ENCODE measurements around the gene MEX3A.

Gene MEX3A

DNA sequence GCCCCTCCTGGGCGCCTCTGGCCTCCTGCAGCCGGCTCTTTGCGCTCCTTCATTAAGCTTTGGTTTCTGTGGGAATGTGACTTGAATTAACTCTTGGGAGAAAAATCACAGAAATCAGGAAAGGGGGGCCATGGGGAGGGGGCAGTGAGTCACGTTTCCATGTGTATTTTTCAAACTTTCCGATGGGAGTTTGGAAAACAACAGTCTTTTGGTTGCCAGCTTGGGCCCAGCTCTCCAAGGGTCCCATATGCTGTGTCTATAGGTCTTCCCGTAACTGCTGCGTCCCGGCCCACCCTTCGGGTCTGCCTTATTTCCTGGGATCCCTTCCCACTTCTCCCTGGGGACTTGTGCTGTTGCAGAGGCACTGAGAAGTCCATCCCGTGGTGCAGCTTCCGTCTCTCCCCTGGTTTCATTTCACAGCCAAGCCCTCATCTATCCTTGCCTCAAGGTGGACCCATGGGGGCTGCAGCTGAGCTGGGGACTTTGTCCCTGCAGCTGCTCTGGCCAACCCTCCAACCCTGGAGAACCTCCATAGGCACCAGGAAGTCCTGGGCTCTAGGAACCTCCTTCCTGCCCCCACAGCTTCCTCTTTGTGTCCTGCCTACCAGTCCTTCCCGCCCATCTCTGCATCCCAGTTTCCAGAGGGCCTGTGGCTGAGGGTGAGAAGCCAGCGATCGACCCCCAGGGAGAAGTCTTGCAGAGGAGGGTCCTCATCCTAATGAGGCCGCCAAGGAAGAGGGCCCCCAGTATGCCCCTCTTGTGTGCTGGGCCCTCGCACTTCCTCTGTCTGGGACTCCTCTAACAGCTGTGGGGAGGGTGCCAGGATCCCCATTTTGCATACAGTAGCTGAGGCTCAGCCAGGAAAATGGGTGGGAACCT lies 20.6 kb upstream of the MEX3A start:
- DNase-seq (ENCODE audit: low read depth), result peak; percentile 55

DNA sequence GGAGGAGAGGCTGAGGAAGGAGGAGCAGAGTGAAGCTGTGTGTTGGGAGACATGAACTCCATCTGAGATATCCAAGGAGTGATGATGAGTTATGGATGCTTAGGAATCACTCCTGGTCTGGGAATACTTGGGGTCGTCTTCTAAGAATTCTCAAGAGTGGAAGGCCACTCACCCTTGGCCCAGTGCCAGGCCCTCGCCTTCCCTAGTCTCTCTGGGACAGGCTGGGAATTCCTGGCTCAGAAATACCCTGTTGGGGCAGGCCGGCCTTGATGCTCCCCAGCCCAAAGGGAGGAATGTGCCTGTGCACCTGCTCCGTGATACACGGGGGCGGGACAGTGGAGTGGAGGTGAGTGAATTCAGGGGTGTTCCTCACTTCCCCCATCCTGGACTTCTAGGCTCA lies 19.6 kb upstream of the MEX3A start:
- no peak for DNase-seq (ENCODE audit: low read depth)

DNA sequence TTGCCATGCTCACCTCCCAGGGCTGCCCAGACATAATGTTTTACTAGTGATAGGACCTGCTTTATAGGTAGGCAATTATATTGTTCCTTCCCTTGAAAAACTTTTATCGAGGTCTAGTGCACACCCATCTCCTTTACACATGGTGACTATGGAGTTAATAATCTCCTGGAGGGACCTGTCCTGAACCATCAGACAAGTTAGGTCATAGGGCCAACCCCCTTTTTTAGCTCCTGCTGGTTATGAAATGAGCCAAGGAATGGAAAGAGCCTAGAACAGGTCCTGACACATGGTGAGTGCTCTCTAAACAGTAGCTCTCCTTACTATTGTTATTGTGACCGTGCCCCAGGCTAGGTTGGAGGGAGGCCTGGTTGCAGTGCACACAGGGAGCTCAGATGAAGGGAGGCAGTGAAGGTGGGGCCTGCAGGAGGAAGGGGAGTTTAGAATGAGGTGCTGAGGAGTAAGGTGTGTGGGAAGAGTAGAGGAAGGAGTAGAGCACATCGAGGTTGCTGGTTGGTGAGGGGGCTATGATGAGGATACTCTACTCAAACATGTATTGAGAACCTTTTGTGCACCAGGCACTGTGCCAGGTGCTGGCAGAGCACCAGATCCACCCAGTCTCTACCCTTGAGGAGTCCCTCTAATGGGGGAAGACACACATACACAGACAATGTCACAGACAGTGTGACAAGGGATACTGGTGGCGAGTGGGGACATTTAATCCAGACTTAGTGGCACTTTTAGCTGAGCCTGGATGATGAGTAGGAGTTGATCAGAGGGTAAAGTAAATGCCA lies 18.1 kb upstream of the MEX3A start:
- peak; percentile 39 for DNase-seq (ENCODE audit: low read depth)

DNA sequence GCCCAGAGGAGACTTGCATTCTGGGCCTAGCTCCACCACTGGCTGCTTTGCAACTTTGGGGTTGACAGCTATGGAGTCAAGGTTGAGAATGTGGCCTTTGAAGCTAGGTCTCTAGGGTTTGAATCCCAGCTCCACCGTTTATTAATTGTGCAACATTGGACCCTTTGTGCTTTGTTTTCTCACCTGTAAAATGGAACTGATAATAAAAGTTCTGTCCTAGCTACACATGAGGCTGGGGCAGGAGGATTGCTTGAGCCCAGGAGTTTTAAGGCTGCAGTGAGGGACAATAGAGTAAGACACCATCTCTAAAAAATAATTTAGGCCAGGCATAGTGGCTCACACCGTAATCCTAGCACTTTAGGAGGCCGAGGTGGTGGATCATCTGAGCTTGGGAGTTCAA lies 17.0 kb upstream of the MEX3A start:
- DNase-seq (ENCODE audit: low read depth), result no peak

DNA sequence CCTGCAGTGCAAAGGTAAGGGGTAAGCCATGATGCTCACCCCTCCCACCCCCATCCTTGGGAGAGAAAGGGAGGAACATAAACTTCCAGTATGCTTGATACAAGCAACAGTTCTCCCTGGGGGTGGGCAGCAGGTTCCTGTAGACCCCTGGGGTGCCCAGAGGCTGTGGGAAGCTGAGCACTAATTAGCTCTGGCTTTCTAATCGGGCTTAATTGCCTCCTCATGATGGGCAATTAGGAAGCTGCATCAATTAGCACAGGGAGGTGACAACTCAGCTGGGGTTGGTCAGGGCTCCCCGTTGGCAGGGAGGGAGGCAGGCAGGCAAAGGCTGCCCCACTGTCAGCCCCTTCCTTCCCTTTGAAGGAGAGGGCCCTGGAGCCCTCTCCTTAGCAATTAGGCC lies 16.5 kb upstream of the MEX3A start:
- no peak for DNase-seq (ENCODE audit: low read depth)

DNA sequence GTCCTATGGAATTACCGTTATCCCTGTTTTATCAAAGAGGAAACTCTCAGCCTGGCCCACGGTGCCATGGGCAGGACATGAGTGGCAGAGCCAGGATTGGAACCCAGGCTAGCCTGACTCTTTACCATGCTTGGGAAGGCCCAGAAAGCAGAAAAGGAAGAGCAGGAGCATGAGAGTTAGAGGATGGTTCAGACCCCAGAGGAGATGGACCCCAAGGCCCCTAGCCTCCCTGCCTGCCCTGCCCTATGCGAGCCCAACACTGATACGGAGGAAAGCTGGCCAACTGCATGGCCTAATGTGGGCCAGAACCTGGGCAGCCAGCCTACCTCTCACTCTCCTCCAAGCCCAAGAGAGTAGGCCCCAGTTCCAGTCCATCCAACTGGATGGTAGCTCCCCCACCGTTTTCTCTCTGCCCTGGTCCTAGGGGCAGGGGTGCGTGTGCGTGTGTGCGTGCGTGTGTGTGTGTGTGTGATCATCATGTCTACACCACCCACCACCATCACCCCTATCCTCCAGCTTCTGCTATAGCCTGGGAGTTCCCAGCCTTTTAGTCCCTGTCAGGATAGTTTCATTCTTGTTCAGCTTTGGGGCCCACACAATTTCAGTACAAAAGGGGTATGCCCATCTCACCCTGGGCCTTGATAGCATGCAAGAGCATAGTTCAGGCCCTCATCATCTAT lies 15.4 kb upstream of the MEX3A start:
- no peak for DNase-seq (ENCODE audit: low read depth)

DNA sequence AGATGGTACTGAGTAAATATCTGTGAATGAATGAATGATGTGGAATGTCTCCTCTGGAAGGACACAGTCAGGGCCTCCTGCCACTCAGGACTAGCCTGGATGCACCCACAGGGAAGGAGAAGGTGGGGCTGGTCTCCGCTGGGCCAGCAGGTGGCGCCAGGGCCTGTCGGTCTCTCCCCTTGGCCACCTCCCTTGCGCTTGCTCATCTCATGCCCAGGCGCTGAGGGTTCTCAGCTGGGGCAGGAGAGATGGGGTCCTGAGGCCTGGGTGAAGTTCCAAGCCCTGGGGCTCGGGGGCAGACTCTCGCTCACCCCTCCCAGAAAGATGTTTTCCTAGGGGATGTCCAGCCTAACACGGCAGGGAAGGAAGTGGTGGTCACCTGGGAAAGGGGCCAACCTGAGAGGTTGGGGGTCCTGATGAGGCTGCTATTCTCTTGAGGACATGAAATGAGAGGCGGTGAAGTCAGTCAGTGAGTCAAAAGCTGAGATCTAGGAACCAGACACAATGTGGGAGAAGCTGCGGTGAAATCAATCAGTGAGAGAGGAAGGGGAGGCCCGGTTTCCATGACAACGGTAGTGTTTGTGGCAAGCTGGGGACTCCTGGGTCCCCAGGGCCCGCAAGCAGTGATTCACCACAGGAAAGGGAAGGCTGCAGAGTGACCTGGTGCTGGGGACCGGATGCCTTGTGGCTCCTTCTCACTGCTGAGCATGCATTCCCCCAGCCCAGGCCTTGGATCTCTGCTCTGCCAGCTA lies 14.6 kb upstream of the MEX3A start:
- peak; percentile 92 for DNase-seq (ENCODE audit: low read depth)

DNA sequence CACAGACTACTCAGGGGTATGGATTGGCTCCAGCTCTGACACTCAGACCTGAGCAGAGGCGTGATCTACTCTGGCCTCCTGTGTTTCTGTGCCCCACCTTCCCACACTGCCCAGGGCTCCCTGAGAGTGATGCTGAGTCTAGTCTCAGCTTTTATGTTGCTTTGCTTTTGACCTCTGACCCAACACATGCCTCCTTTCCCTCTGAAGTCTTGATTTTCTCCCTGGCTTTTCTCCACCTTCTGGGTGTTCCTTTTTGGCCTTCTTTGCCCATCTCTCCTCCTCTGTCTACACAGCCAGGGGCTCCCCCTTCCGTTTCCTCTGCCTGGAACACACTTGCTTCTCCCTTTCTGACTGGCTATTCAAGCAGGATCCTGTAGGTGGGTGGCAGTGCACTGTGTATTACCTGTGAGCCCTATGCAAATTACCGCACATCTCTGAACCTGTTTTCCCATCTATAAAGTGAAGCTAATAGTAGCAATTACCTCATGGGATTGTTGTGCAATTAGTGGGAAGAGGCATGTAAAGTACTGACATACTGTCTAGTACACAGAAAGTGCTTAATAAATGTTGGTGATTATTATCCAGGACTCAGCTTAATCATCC lies 13.7 kb upstream of the MEX3A start:
- DNase-seq (ENCODE audit: low read depth), result no peak

DNA sequence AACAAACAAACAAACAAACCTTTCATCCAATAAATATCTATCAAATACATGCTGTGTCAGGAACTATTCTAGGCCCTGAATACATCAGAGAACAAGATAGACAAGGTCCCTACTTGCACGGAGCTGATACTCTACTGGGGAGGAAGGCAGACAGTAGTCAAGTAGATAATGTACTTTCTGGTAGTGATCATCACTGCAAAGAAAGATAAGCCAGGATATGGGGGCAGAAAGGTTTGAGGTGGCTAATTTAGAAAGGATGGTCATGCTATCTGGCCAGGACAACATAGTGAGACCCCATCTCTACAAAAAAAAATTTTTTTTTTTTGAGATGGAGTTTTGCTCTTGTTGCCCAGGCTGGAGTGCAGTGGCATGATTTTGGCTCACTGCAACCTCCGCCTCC lies 9.3 kb upstream of the MEX3A start:
- no peak for DNase-seq (ENCODE audit: low read depth)

DNA sequence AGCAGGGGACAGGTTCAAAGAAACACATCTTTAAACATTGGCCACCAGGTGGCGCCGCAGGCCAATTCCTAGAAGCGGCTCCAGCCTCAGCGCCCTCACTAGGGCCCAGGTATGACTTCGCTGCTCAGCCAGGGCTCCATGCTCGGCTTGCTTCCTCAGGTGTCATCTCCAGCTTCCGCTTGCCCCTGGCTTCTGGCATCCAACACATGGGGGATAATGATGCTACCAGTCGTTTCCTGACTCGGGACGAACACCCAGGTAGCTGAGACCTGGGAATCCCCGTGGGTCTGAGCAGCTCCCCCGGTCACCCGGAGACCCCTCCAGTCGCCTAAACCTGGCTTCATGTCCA lies 8.5 kb upstream of the MEX3A start:
- DNase-seq (ENCODE audit: low read depth), result peak; percentile 86

DNA sequence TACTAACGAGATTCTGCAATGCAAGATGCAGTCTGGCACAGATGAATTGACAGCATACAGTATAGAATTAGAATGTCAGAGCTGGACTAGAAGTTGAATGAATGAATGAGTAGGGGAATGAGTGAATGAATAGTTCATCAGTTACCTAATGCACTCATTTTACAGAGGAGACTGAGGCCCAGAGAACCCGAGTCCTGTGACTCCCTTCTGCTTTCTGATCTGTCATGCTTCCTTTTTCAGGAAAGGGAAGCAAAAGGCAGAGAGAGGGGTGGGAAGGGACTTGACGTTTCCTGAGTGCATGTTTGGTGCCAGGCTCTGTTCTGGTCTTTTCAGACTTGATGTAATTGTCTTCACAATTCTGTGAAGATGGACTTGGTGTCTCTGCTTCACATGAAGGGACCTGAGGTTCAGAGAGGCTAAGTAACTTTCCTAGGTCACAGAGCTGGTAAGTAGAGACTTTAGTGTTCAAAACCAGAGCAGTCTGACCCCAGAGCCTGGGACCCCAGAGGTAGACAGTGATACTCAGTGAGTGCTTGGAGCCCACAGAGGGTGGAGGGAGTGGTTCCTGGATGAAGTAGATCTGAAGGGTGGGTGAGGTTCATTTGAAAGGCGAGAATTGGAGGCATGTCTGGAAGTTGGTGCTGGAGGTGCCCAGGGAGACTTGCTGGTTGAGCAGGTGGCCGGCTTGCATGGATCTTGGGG lies 8.0 kb upstream of the MEX3A start:
- DNase-seq (ENCODE audit: low read depth), result no peak

DNA sequence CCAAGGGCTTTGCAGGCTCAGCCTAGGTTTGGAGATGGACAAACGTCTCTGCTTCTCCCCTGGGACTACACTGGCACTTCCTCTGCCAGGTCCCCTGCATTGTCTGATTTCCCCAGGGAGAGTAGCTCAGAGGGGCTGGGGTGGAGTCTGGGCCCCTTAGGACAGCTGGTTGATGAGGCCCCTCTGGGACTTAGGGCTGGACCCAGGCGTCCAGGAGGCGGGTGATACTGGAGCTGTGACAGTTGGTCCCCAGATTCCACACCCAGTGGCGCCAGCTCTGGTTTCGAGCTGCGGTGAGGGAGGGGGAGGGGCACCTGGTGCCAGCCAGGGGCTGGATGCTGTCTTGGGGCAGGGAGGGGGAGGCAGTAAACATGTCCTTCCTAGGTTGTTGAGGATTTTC lies 7.4 kb upstream of the MEX3A start:
- no peak for DNase-seq (ENCODE audit: low read depth)

DNA sequence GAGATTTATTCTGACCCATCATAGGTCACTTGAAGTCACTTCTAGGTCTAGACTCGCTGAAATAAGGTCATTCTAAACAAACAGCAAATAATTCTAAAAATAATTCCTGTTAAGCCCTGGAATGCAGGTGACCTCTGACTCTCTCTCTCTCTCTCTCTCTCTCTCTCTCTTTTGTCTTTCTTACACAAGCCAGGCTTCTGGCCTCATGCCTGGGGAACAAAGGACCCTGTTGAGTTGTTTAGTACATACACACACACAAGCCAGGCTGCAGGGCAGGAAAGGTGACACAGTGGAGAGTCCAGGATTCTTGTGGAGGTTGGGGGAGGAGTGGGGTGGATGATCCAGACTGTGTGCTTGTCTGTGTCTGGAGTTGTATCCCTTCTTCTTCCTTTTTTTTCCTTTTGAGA lies 4.0 kb upstream of the MEX3A start:
- DNase-seq (ENCODE audit: low read depth), result no peak

DNA sequence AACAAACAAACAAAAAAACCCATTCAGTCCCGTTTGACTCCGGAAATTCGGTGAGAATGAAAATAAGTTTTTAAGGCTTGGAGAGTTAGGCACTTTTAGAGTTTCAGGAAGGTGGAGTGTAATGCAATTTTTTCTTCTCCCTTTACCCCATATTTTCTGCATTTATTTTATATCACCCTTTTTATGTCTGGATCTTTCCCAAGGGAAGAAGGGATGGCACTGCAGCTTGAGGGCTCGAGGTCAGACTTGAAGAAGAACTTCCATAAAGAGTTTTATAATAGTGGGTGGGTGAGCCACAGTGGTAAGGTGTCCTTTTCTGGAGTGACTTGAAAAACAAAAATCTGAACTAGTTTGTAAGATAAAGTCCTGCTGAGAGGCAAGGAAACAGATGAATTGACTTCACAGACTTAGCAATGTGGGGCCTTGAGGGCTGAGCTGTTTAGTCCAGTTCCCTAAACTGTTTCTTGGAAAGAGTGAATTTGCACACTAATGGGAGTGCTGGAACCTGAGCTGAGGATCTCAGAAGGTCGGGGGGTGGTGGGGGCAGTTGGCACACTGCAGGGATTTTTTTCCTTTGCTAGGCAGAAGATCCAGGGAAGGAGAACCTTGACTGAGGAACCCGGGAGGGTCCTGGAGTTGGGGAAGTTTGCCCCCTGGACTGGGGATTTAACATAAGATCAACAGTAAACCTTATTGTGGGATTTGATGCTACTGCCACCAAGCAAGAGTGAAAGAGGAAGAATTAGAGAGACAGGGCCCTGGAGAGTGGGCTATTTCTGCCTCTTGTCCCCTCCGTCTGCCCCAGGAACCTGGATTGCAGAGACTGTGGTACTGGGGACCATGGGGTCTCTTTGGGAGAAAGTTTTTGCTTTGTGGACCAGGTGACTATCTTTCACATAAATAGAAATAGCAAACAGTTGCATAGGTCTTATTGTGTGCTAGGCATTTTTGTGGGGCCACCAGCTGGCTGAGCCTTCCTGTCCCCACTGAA lies 1.8 kb upstream of the MEX3A start:
- DNase-seq (ENCODE audit: low read depth), result no peak

DNA sequence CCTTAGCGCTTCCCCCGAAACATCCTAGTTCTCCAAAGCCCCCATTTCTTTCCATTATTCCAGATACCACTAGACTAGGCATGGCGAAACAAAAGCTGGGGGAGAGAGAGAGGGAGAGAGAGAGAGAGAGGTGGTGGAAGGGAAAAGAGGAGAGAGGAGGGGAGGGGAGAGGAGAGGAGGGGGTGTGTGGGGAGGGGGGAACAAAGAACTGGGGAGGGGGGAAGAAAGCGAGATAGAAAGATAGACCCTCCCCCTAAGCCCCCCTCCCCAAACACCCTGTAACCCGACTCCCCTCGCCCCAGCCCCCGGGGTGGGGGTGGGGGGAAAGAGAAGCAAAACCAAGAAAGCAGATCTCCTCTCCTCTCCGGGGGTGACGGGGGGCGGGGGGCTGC lies 352 bp downstream of the MEX3A start:
- no peak for DNase-seq (ENCODE audit: low read depth)

DNA sequence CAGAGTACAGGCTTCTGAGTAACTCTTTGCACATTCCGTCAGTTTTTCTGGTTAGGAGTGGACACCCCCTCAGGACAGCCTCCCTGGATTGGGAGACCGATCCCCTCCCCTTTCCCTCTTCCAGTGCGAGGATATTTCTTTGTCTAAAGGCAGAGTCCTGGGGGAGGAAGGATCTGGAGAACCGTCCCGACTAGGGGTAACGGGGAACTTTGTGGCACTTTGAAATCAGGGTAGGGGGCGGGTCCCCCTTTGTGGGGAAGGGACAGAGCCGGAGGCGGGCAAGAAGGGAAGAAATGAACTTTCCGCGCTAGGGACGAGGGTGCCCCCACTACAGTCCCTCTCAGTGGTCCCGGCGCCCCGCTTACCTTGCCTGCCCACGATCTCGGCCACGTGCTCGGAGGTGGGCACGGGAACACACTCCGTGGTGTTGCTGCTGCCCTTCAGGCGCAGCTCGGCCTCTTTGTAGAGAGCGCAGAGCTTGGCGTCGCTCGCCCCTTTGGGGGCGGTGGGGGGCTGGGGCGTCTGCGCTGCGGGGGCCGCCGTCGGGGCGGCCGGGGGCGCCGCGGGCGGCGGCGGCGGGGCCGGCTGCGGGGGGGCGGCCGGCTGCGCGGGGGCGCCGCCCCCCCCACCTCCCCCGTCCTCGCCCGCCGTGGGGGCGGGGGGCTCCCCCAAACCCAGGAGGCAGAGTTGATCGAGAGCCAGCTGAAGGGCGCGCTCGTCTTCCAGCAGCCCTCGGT lies 917 bp downstream of the MEX3A start:
- no peak for DNase-seq (ENCODE audit: low read depth)

DNA sequence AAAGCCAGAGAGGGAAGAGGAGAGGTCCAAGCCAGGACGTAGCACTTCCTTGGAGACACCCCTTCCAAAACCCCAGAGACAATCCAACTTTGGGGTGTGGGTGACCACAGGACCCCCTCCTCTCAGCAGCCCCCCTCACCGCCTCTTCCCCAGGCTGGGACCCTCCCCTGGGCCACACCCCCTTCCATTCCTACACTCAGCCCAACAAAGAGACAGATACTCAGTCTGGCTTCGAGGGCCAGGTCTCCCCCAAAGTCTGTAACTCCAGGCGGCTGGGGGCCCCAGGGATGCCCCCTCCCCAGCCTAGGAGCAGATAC lies 1.4 kb downstream of the MEX3A start:
- DNase-seq (ENCODE audit: low read depth), result no peak

DNA sequence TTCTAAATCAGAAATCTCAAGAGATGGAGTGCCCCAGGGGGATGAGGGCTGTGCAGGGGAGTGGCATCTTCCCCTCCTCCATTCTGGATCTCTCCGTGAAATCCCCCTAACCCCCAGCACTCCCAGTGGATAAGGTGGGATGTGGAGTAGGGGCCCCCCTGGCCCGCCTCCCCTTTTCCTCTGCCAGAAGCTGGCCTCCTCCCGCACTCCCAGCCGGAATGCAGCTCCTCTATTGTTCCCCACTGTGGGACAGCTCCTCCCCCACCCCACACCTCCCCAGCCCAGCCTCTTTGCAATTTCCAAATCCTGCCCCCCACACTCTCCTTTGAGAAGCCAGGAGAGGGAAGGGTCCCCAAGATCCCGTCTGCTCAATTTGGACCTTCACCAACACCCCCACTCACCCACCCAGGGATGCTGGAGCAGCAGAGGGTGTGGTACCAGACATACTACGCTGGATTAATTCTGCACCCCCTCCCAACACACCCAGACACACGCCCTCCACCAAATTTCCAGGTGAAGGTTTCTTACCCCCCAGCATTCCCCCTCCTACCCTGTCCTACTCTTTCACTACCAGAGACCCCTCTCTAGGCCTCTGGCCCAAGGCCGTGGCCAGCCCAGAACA lies 1.9 kb downstream of the MEX3A start:
- DNase-seq (ENCODE audit: low read depth), result no peak

DNA sequence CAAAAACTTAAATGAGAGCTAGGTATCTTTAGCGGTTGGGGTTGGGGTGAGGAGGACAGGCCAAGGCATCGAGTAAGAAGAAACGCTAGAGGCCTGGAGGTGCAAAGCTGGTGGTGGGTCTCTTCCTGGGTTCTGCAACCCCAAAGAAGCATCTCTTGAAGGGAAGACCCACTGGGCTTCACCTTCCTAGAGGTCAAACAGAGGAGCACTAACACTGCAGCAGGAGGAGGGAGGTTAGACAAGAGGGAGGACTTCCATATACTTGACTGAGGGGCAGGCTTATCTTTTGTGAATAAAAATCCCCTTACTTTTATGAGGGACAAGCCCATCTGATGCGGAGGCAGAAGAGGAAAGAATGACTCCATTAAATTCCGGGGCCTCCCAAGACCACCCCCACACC lies 2.5 kb downstream of the MEX3A start:
- no peak for DNase-seq (ENCODE audit: low read depth)

Measured in ELR (cell line).